Stimulated activated CD8-positive, alpha-beta memory T cell treated with anti-CD3 and anti-CD28 coated beads, Interleukin-12 subunit alpha, Interleukin-12 subunit beta, amount 100 ng/mL, for 1 hour (primary cell): ENCODE data around the gene GRPEL1.

Source experiments
- DNase-seq: peaks from one replicate; pipeline ENCODE4 v3.0.0-alpha.2; 2020; ENCODE audit warnings: low read depth

The GRPEL1 gene

GRCh38 chr4:7023486-7023885 is 44.4 kb downstream of the GRPEL1 start:
- DNase-seq: no peak

- no peak for DNase-seq
Measured at GRCh38 chr4:7021930-7022664, 45.8 kb downstream of the GRPEL1 start.

- no peak for DNase-seq
Measured at GRCh38 chr4:7021355-7021754, 46.5 kb downstream of the GRPEL1 start.

- no peak for DNase-seq
Measured at GRCh38 chr4:7020856-7021255, 47.0 kb downstream of the GRPEL1 start.

- no peak for DNase-seq
Measured at GRCh38 chr4:7020290-7020689, 47.6 kb downstream of the GRPEL1 start.

GRCh38 chr4:7019367-7019766 is 48.5 kb downstream of the GRPEL1 start:
- no peak for DNase-seq

GRCh38 chr4:7018281-7018680 is 49.6 kb downstream of the GRPEL1 start:
- DNase-seq: no peak

- no peak for DNase-seq
Measured at GRCh38 chr4:7017446-7018048, 50.3 kb downstream of the GRPEL1 start.

GRCh38 chr4:7016512-7016911 is 51.4 kb downstream of the GRPEL1 start:
- no peak for DNase-seq

GRCh38 chr4:7016086-7016485 is 51.8 kb downstream of the GRPEL1 start:
- no peak for DNase-seq

GRCh38 chr4:7015383-7016035 is 52.4 kb downstream of the GRPEL1 start:
- DNase-seq: no peak

- DNase-seq: no peak
Measured at GRCh38 chr4:7014815-7015214, 53.0 kb downstream of the GRPEL1 start.

- DNase-seq: no peak
Measured at GRCh38 chr4:7013175-7013574, 54.7 kb downstream of the GRPEL1 start.

- no peak for DNase-seq
Measured at GRCh38 chr4:7009564-7009963, 58.3 kb downstream of the GRPEL1 start.
